Rectal smooth muscle tissue (tissue), 1 donor: ENCODE data around the gene CHRM4.
A peak's percentile ranks its signal among the peaks of the same experiment; 100 is the strongest.

Source experiments
- H3K27ac ChIP-seq: one replicate; pipeline ENCODE4 v1.7.0; 2013; ENCODE audit warnings: low read depth, low read length, inconsistent platforms
- H3K27me3 ChIP-seq: one replicate; pipeline ENCODE4 v1.7.0; 2013; ENCODE audit warnings: low read length; ENCODE audit not compliant: control insufficient read depth, insufficient read depth
- H3K36me3 ChIP-seq: one replicate; pipeline ENCODE4 v1.7.0; 2013; ENCODE audit warnings: low read length; ENCODE audit not compliant: control insufficient read depth, insufficient read depth
- H3K4me1 ChIP-seq: one replicate; pipeline ENCODE4 v1.7.0; 2013; ENCODE audit warnings: low read length; ENCODE audit not compliant: control insufficient read depth, insufficient read depth
- H3K4me3 ChIP-seq: one replicate; pipeline ENCODE4 v1.7.0; 2013; ENCODE audit warnings: low read length
- H3K9ac ChIP-seq: one replicate; pipeline ENCODE4 v1.7.0; 2013; ENCODE audit warnings: low read length

CHRM4 gene

GRCh38 chr11:46391578-46392420 is at the start of gene CHRM4:
Gene CHRM4, minus strand, starts transcription at chr11:46391776. Its CDS starts 5,219 bp downstream, at chr11:46386557.
- Histone ChIP-seq H3K27me3 (peaks cover 24% of the 10 kb centered on the region), H3K9ac (no peak within 1 kb of the TSS), H3K4me1 (no peaks in the 10 kb centered on the region), H3K4me3 (peak within 1 kb of the TSS; percentile 44), H3K36me3 (no peaks in the 10 kb centered on the region), H3K27ac (no peak within 1 kb of the TSS)

GRCh38 chr11:46438211-46438610 is 46.6 kb upstream of the CHRM4 start:
- no peak overlapping the region for H3K4me3 ChIP-seq
- no peak overlapping the region for H3K9ac ChIP-seq
- H3K27me3 ChIP-seq, result no peaks in the 10 kb centered on the region
- H3K36me3 ChIP-seq, result peaks cover 5% of the 10 kb centered on the region
- no peaks in the 10 kb centered on the region for H3K4me1 ChIP-seq
- no peak overlapping the region for H3K27ac ChIP-seq

- Histone ChIP-seq H3K9ac (no peak overlapping the region), H3K4me3 (no peak overlapping the region), H3K27ac (no peak overlapping the region), H3K4me1 (no peaks in the 10 kb centered on the region), H3K36me3 (peaks cover 8% of the 10 kb centered on the region), H3K27me3 (no peaks in the 10 kb centered on the region)
Measured at GRCh38 chr11:46437122-46437689, 45.6 kb upstream of the CHRM4 start.

- H3K27ac ChIP-seq, result no peak overlapping the region
- no peaks in the 10 kb centered on the region for H3K4me1 ChIP-seq
- H3K27me3 ChIP-seq, result no peaks in the 10 kb centered on the region
- H3K9ac ChIP-seq, result no peak overlapping the region
- H3K4me3 ChIP-seq, result no peak overlapping the region
- H3K36me3 ChIP-seq, result peaks cover 6% of the 10 kb centered on the region
Measured at GRCh38 chr11:46436113-46436512, 44.5 kb upstream of the CHRM4 start.

GRCh38 chr11:46435679-46436078 is 44.1 kb upstream of the CHRM4 start:
- H3K36me3 ChIP-seq, result peaks cover 8% of the 10 kb centered on the region

GRCh38 chr11:46431211-46431610 is 39.6 kb upstream of the CHRM4 start:
- H3K36me3 ChIP-seq, result peaks cover 16% of the 10 kb centered on the region
- H3K4me1 ChIP-seq, result no peaks in the 10 kb centered on the region
- H3K27me3 ChIP-seq, result no peaks in the 10 kb centered on the region
- no peak overlapping the region for H3K4me3 ChIP-seq
- H3K27ac ChIP-seq, result no peak overlapping the region
- H3K9ac ChIP-seq, result no peak overlapping the region

More at GRCh38 chr11:46435679-46436078, 44.1 kb upstream of the CHRM4 start:
- H3K4me3 ChIP-seq, result no peak overlapping the region
- no peak overlapping the region for H3K27ac ChIP-seq
- no peak overlapping the region for H3K9ac ChIP-seq
- no peaks in the 10 kb centered on the region for H3K4me1 ChIP-seq
- H3K27me3 ChIP-seq, result no peaks in the 10 kb centered on the region

GRCh38 chr11:46429717-46430116 is 38.1 kb upstream of the CHRM4 start:
- Histone ChIP-seq H3K4me1 (no peaks in the 10 kb centered on the region), H3K4me3 (no peak overlapping the region), H3K36me3 (peaks cover 16% of the 10 kb centered on the region), H3K9ac (no peak overlapping the region), H3K27me3 (no peaks in the 10 kb centered on the region), H3K27ac (no peak overlapping the region)

GRCh38 chr11:46427364-46427763 is 35.8 kb upstream of the CHRM4 start:
- Histone ChIP-seq H3K9ac (no peak overlapping the region), H3K27me3 (no peaks in the 10 kb centered on the region), H3K36me3 (peaks cover 11% of the 10 kb centered on the region), H3K4me3 (no peak overlapping the region), H3K4me1 (no peaks in the 10 kb centered on the region), H3K27ac (no peak overlapping the region)

- Histone ChIP-seq H3K4me3 (no peak overlapping the region), H3K27ac (no peak overlapping the region), H3K27me3 (no peaks in the 10 kb centered on the region), H3K9ac (no peak overlapping the region), H3K4me1 (no peaks in the 10 kb centered on the region), H3K36me3 (peaks cover 13% of the 10 kb centered on the region)
Measured at GRCh38 chr11:46426233-46426991, 34.8 kb upstream of the CHRM4 start.

- Histone ChIP-seq H3K4me1 (no peaks in the 10 kb centered on the region), H3K27me3 (no peaks in the 10 kb centered on the region), H3K4me3 (no peak overlapping the region), H3K27ac (no peak overlapping the region), H3K9ac (no peak overlapping the region), H3K36me3 (peaks cover 7% of the 10 kb centered on the region)
Measured at GRCh38 chr11:46422588-46422987, 31.0 kb upstream of the CHRM4 start.

GRCh38 chr11:46421257-46421880 is 29.8 kb upstream of the CHRM4 start:
- Histone ChIP-seq H3K27ac (no peak overlapping the region), H3K27me3 (no peaks in the 10 kb centered on the region), H3K36me3 (peaks cover 9% of the 10 kb centered on the region), H3K4me3 (no peak overlapping the region), H3K9ac (no peak overlapping the region), H3K4me1 (no peaks in the 10 kb centered on the region)

- Histone ChIP-seq H3K27me3 (no peaks in the 10 kb centered on the region), H3K4me1 (no peaks in the 10 kb centered on the region), H3K36me3 (peaks cover 14% of the 10 kb centered on the region)
Measured at GRCh38 chr11:46420513-46420912, 28.9 kb upstream of the CHRM4 start.

More at GRCh38 chr11:46420513-46420912, 28.9 kb upstream of the CHRM4 start:
- no peak overlapping the region for H3K4me3 ChIP-seq
- no peak overlapping the region for H3K9ac ChIP-seq
- H3K27ac ChIP-seq, result no peak overlapping the region
